Hepatic stellate cell (primary cell): ENCODE data around the gene MME.

Experiments used
- DNase-seq: peaks from one replicate; pipeline ENCODE4 v3.0.0; 2011; ENCODE audit warnings: low spot score

MME gene

DNA sequence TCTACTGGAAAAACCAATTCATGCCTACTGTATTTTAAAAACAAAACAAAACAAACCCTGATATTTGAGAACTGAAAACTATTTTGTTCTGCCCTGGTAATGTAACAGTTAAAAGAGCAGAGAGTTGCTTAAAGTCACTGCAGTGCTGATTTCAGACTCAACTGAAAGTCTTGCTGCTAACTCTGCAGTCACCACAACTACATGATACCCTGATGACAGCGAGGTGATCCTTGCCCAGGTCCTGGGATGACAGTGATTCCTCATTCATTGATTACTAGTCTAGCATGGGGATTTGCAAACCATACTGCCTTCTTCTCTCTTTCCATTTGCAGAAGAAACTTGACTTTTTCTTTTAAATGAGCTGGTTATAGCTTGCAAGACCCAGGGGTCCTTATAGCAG is 67.5 kb downstream of the MME start:
- DNase-seq, result no peak

DNA sequence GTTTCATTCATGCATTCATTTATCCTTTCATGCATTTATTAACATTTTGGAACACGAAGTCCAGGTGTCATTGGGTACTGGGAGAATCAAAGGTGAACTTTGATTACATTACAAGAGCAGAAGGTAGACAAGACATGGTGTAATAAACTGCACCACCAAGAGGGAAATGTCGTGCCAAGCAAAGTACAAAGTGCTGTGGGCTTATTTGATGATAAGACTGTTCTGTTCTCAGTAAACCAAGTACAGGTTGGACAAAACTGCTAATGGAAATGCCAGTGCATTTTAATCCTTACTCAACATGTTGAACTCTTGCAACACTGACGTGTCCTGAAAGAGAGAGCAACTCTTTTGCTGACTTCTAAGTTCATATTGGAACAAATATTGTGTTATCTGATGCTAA is 69.4 kb downstream of the MME start:
- DNase-seq, result no peak

- DNase-seq, result no peak
Measured at GRCh38 chr3:155153242-155154186, 73.4 kb downstream of the MME start.

- no peak for DNase-seq
Measured at GRCh38 chr3:155154255-155154654, 74.1 kb downstream of the MME start.

DNA sequence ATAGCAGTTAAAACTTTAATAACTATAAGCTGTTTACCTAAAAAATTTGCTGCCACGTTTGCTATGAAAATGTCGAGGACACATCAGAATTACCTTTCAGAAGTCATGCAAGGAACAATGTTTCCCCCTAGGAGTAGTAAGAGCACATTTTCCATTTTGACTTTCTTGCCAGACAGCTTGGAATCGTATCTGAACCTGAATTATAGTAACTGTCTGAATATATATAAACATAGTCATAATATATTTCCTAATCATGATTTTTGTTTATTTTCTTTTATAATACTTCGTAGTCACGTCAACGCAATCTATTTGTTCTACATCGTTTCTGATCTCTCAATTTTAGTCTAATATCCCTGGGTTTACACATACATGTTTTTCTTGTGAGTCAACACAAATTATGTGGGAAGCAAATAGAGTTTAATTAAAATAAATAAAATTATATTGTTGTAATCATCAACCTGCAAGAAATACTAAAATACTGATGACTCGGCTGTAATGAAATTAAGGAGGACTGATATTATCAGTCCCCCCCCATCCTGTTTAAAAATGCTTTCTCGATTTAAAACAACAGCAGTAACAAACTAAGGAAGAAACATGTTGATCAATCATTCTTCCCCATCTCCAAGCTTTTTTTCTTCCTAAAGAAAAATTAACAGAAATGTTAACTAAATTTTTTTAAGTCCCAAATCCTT is 78.4 kb downstream of the MME start:
- no peak for DNase-seq

DNA sequence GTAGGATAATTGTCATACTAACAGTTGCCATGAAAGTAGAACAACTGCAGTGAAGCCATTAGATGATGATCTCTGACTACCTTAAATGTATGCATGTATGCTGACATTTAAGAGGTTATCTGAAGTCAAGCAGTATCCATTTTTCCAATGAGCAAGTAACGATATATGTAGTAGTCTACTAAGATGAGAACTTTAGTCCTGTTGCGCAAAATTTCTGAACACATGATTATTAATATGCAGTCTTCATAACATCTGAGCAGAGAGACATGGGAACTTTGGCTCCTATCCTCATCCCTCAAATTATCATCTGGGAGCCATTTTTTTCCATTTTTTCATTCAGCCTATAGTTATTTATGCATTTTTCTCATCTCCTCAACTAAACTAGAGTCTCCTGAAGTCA is 79.2 kb downstream of the MME start:
- no peak for DNase-seq

DNA sequence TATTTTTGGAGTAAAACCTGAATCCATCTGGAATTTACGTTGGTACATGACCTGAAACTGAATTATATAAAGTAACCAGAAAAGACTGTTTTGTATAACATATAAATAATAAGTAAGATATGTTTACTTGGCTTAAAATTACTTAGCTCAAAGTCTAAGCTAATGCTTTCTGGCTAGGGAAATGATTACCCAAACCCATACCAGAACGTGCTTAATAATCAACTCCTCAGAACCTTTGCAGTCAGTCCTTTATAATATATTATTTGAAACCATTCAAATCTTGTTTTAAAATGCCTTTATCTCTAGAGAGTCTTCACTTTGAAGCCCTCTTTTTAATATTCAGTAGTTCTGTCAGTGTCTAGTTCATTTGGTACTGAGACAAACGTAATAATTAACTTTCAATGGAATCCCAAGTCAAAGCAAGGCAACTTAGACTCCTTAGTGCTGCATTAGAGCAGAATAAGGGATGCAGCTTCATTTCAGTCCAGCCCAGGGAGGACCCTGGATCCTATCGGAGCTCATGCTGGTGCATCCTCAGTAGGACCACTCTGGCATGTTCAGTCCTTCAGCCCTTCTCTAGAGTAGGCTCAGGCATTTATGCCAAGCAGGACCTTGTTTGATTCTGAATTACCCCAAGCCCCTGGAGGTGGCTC is 81.6 kb downstream of the MME start:
- no peak for DNase-seq

GRCh38 chr3:155164306-155164705 is 84.2 kb downstream of the MME start:
- no peak for DNase-seq

DNA sequence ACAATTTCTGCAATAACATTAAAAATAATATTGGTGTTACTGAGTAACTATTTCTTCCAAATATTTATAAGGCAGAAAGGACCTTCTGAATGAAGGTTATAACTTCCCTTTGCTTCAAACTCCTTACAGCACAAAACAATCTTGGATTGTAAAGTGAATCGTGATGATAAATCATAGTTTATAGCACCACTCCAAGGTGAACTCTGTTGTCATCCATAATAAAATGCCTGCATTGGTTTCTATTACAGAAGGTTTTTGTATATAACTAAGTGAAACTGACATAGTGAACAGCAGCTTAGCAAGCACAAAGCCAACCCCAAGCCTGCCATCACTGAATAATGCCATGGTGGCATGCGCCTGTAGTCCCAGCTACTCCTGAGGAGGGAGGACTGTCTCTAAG is 86.3 kb downstream of the MME start:
- DNase-seq, result no peak

DNA sequence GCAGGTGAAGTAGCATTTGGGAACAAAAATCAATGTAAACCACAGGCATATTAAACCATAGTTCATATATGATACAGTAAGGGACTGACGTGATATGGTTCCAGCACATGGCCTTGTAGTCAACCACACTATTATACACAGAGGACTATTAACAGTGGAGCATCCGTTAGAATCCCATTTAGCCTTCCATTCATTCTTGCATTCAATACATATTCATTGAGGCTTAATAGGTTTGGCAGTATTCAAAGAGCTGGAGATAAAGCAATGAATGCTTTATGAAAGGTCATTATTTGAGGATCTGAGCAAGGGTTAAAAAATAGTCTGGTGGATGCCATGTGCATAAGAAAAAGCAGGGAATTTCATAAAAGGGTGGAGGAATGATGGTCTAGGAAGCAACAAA is 89.1 kb downstream of the MME start:
- no peak for DNase-seq

GRCh38 chr3:155173771-155174170 is 93.7 kb downstream of the MME start:
- no peak for DNase-seq

DNA sequence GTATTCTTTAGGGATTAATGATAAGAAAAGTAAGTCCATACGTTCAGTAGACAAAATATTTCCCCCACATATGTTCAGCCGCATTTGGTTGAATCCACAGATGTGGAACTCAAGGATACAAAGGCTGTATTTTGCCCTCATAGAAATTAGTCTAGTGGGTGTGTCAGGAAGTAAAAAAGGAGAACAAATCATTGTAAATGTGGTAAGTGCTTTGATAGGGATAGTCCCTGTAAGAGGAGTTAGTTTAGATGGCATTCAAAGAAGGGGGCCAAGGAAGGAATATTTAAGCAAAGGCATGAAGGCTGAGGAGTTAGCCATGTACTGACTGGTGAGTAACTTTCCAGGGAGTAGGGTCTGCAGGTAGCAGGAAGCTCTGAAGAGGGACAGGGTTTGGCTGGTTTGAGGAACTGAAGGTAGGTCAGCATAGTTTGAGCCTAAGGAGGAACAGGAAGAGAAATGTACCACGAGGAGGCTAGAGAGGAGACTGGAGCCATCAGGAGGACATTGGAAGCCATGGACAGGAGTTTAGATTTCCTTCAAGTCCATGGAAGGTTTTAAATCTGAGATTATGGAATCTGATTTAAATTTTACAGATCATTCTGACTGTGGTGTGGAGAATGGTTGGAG is 98.8 kb downstream of the MME start:
- DNase-seq, result no peak

GRCh38 chr3:155179437-155179827 is 99.3 kb downstream of the MME start:
- no peak for DNase-seq

- DNase-seq, result no peak
Measured at GRCh38 chr3:155179966-155180757, 100.0 kb downstream of the MME start.

DNA sequence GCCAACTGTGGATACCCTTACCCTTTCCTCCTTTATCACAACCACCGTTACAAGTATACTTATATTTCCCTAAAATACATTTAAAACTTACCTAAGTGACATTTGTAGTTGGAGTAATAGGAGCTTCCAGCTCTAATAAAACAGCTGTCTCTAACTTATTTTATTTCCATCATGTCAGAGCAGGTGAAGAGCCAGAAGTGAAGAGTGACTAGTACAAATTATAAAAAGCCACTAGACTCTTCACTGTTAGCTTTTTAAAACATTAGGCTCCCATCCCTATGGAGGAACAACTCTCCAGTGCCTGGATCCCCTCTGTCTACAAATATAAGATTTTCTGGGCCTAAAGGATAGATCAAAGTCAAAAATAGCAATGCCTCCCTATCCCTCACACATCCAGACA is 102.3 kb downstream of the MME start:
- no peak for DNase-seq

- DNase-seq, result no peak
Measured at GRCh38 chr3:155184011-155184410, 103.9 kb downstream of the MME start.

GRCh38 chr3:155185631-155186071 is 105.5 kb downstream of the MME start:
- DNase-seq, result peak; percentile 3

GRCh38 chr3:155188031-155188430 is 107.9 kb downstream of the MME start:
- DNase-seq, result no peak

DNA sequence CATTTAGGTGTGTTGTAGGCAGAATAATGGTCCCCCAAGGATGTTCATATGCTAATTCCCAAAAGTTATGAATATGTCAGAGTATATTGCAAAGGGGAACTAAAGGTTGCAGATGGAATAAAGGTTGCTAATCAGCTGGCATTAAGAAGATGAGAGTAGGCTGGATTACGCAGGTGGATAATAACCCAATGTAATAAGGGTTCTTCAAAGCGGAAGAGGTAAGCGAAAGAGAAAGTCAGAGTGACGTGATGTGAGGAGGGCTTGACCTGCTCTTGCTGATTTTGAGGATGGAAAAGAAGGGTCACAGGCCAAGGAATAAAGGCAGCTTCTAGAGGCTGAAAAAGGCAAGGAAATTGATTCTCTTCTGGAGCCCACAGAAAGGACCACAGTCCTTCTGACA is 109.4 kb downstream of the MME start:
- DNase-seq, result no peak

DNA sequence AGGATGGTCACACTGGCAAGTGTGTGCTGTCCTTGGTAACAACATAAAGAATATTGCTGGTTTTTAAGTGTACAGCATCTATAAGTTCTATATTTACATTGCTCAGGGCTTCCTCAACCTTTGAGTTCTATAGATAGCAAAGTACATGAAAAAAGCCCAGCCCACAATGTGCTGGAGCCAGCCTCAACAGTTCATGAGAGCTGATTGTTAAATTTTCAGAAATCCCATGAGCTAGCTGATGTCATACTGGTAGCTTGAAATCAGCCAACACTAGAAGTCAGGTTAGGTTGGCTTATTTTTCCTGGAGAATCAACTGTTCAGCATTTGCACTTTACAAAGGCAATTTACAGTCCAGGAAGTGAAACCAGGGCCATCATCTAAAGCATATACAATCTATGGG is 110.6 kb downstream of the MME start:
- no peak for DNase-seq

DNA sequence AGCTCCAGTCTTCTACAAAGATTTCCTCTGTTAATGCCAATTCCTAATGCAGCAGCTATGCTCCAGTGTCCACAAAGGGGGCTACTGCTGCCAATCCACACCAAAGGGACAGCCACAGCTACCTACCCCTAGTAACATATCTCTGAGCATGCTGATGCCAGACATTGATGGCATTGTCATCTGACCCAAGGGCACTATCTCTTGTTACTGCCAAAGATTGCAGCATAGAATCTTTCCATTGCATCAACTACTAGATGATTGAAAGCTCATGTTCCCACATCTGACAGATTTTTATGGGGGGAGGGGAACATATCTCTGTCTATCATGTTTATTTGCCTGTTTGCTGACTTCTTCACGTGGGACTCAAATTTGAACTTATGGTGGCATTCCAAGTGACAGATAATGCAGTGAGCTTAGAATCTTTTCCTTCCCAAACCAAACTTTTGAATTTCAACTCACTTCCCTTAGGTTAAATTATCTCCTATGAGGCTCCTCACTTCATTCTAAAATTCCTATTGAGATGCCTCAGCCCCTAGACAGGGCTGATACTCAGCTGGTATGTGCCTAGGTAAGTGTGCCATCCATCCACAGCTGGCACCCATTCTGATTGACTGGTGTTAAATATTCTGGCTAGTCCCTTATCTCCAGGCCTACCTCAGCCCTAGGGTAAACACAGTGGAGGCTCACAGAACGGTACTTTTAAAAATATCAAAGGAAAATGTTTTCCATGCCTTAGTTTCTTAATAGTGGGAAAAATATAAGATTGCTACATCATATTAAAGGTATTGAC is 113.0 kb downstream of the MME start:
- no peak for DNase-seq
